CD4-positive, alpha-beta T cell (primary cell): ENCODE results near the gene ZFP36L2. TPM values are rescaled to one million over a fixed set of nuclear protein-coding genes. Genes with fewer than 3 reads are reported as not detected.

ENCODE experiments used
- ATAC-seq: fragments of 200-7000 bp; cut with Tn5 transposase; one replicate; pipeline ENCODE4 v1.10.0; 2022; ENCODE audit warnings: mild to moderate bottlenecking; ENCODE audit not compliant: poor library complexity
- CTCF ChIA-PET: fragments of 350-600 bp; sonication (Branson Sonifier 250); formaldehyde crosslinking; loops from one replicate; lab custom pipeline; 2021; ENCODE audit warnings: antibody characterized with exemption, inconsistent platforms; lab: Charles Lee
- POLR2A ChIA-PET: fragments of 350-600 bp; sonication (Branson Sonifier 250); formaldehyde crosslinking; loops from one replicate; lab custom pipeline; 2021; ENCODE audit warnings: antibody characterized with exemption, inconsistent platforms; lab: Charles Lee
- DNase-seq, 14 experiments: peaks; one replicate each; pipeline ENCODE4 v3.0.0-alpha.2; 2013 to 2020; ENCODE audit warnings: mixed read lengths in 2 of 14
- H3K27ac ChIP-seq, 2 donors: one replicate each; pipeline versions ENCODE4 v1.5.1 to v1.7.0; 2013; ENCODE audit warnings: low read length in 2 of 2, low read depth in 1 of 2, mild to moderate bottlenecking in 1 of 2
- H3K27me3 ChIP-seq, 2 experiments: 1 replicate in 1 of 2; 2 replicates in 1 of 2; pipeline versions ENCODE4 v1.6.1 to v1.7.0; 2013; ENCODE audit warnings: low read length in 2 of 2, control low read depth in 1 of 2, mild to moderate bottlenecking in 1 of 2, moderate library complexity in 1 of 2; ENCODE audit not compliant: insufficient read depth in 2 of 2, control insufficient read depth in 1 of 2
- H3K36me3 ChIP-seq: one replicate; pipeline ENCODE4 v1.6.1; 2013; ENCODE audit warnings: low read length, control low read depth; ENCODE audit not compliant: insufficient read depth
- H3K4me1 ChIP-seq: one replicate; pipeline ENCODE4 v1.6.1; 2013; ENCODE audit warnings: low read length, control low read depth; ENCODE audit not compliant: insufficient read depth
- H3K4me3 ChIP-seq: one replicate; pipeline ENCODE4 v1.5.1; 2013; ENCODE audit warnings: mild to moderate bottlenecking, low read length, moderate library complexity
- H3K9me3 ChIP-seq, 2 experiments: 1 replicate in 1 of 2; 2 replicates in 1 of 2; pipeline versions ENCODE4 v1.6.1 to v1.7.0; 2013; ENCODE audit warnings: low read length in 2 of 2, mild to moderate bottlenecking in 2 of 2, control low read depth in 1 of 2, moderate library complexity in 1 of 2; ENCODE audit not compliant: control insufficient read depth in 1 of 2, insufficient read depth in 1 of 2
- H3K27ac Mint-ChIP-seq: one replicate; pipeline ENCODE4 v1.8.0; 2020; ENCODE audit warnings: mixed read lengths
- H3K27me3 Mint-ChIP-seq: one replicate; pipeline ENCODE4 v1.8.0; 2021; ENCODE audit warnings: mixed read lengths
- H3K36me3 Mint-ChIP-seq: one replicate; pipeline ENCODE4 v1.8.0; 2021; ENCODE audit warnings: low read depth, mixed read lengths
- H3K4me1 Mint-ChIP-seq: one replicate; pipeline ENCODE4 v1.8.0; 2021; ENCODE audit warnings: low read depth, mixed read lengths
- H3K4me3 Mint-ChIP-seq: one replicate; pipeline ENCODE4 v1.8.0; 2020; ENCODE audit warnings: mild to moderate bottlenecking, mixed read lengths
- H3K9me3 Mint-ChIP-seq: one replicate; pipeline ENCODE4 v1.8.0; 2020; ENCODE audit warnings: mixed read lengths
- CTCF ChIP-seq: fragments of 200-600 bp; IDR thresholded peaks from one replicate; pipeline ENCODE4 v1.8.0; 2022; ENCODE audit warnings: antibody characterized with exemption, mild to moderate bottlenecking
- intact Hi-C, 2 experiments: fragments of 100-400 bp; cut with DNase I in 1 of 2; cut with micrococcal nuclease in 1 of 2; formaldehyde crosslinking; loops; one replicate each; pipeline versions ENCODE4 v1.15.1 to v1.9.0; 2023 to 2025; cut with DNase I, micrococcal nuclease
- total RNA-seq, 174 experiments: library from RNA in 2 of 174; stranded (reverse) in 2 of 174; gene quantifications; one replicate each; pipeline ENCODE4 v1.2.3 and lab custom pipeline; 2021 to 2026

The ZFP36L2 gene
- total RNA-seq, 2 experiments from 2014 or later: 1,602 to 1,631 TPM

GRCh38 chr2:43201497-43201896 lies 24.9 kb downstream of the ZFP36L2 start:
- H3K4me1 Mint-ChIP-seq: peaks cover 45% of the 10 kb centered on the region
- H3K9me3 Mint-ChIP-seq: no peaks in the 10 kb centered on the region
- H3K4me3 ChIP-seq: no peak overlapping the region
- H3K27me3 Mint-ChIP-seq: no peaks in the 10 kb centered on the region
- no peak for DNase-seq
- ATAC-seq: no peak
- ChIA-PET CTCF (interaction anchor here (0.6 to 1.6 kb wide), 2 partner anchors 32 to 86 kb away, joined by 3 read pairs; no protein-coding TSS in a partner anchor), POLR2A (interaction anchor here (20.9 kb wide), 1 partner anchor 18 kb away, joined by 506 read pairs; the partner anchor contains the start of gene ZFP36L2)
- no peaks in the 10 kb centered on the region for H3K36me3 Mint-ChIP-seq
- TF ChIP-seq CTCF: no peak
- no peaks in the 10 kb centered on the region for H3K9me3 ChIP-seq
- H3K27ac Mint-ChIP-seq: no peak overlapping the region
- H3K27me3 ChIP-seq: no peaks in the 10 kb centered on the region
- no peak overlapping the region for H3K27ac ChIP-seq
- H3K36me3 ChIP-seq: no peaks in the 10 kb centered on the region
- no peak overlapping the region for H3K4me3 Mint-ChIP-seq
- H3K4me1 ChIP-seq: peaks cover 57% of the 10 kb centered on the region
- intact Hi-C loops: no loop called here

- peaks cover 44% of the 10 kb centered on the region for H3K4me1 Mint-ChIP-seq
- ATAC-seq: no peak
- Histone ChIP-seq H3K4me3 (no peak overlapping the region), H3K27ac (no peak overlapping the region), H3K4me1 (peaks cover 60% of the 10 kb centered on the region), H3K36me3 (no peaks in the 10 kb centered on the region), H3K9me3 (no peaks in the 10 kb centered on the region), H3K27me3 (no peaks in the 10 kb centered on the region)
- no peaks in the 10 kb centered on the region for H3K36me3 Mint-ChIP-seq
- POLR2A ChIA-PET: interaction anchor here (20.9 kb wide), 1 partner anchor 18 kb away, joined by 506 read pairs; the partner anchor contains the start of gene ZFP36L2
- no peaks in the 10 kb centered on the region for H3K9me3 Mint-ChIP-seq
- no peaks in the 10 kb centered on the region for H3K27me3 Mint-ChIP-seq
- no peak for DNase-seq
- intact Hi-C loops: no loop called here
- H3K4me3 Mint-ChIP-seq: no peak overlapping the region
- CTCF ChIA-PET: interaction anchor here (1.6 kb wide), 1 partner anchor 31 kb away, joined by 3 read pairs; no protein-coding TSS in a partner anchor
- no peak for TF ChIP-seq CTCF
- no peak overlapping the region for H3K27ac Mint-ChIP-seq
Measured at GRCh38 chr2:43201016-43201415, 25.4 kb downstream of the ZFP36L2 start.

GRCh38 chr2:43199492-43200488 lies 26.6 kb downstream of the ZFP36L2 start:
- ATAC-seq (no peak), DNase-seq (no peak)
- ChIA-PET POLR2A (interaction anchor here (0.6 to 20.9 kb wide), 2 partner anchors 20 to 26 kb away, joined by 3 to 506 read pairs; partner anchors contain the start of gene ZFP36L2), CTCF (no interaction called here)
- Mint-ChIP-seq H3K27me3 (no peaks in the 10 kb centered on the region), H3K27ac (peak overlapping the region; percentile 7), H3K4me3 (no peak overlapping the region), H3K4me1 (peaks cover 42% of the 10 kb centered on the region), H3K9me3 (no peaks in the 10 kb centered on the region), H3K36me3 (no peaks in the 10 kb centered on the region)
- Histone ChIP-seq H3K27me3 (no peaks in the 10 kb centered on the region), H3K4me3 (no peak overlapping the region), H3K4me1 (peaks cover 70% of the 10 kb centered on the region), H3K36me3 (no peaks in the 10 kb centered on the region), H3K9me3 (no peaks in the 10 kb centered on the region), H3K27ac (no peak overlapping the region)
- no peak for TF ChIP-seq CTCF
- intact Hi-C loops: no loop called here
